Measurements from ENCODE around the gene NAA35.

Gene NAA35

DNA sequence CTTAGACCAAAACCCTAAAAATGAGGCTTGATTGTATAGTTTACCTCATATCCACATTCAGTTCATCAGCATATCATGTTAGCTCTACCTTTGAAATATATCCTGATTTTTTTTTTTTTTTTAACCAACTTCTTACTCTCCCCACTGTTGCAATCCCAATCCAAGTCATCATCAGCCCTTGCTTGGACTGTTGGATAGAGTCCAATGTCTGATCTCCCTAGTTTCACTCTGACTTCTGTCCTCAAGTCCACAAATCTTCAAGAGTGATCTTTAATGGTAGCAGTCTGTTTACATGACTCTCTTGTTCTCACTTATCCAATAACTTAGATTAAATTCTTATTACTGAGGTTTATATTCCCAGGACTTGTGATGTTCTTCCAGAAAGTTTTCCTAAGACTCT, 30.8 kb downstream of the NAA35 start:
- no peak for TF ChIP-seq FOXP2 (optimal IDR thresholded peaks at IDR 0.05; ENCODE audit: borderline replicate concordance, extremely low read depth, extremely low read length, insufficient read depth)
- TF ChIP-seq, protein P1, sequence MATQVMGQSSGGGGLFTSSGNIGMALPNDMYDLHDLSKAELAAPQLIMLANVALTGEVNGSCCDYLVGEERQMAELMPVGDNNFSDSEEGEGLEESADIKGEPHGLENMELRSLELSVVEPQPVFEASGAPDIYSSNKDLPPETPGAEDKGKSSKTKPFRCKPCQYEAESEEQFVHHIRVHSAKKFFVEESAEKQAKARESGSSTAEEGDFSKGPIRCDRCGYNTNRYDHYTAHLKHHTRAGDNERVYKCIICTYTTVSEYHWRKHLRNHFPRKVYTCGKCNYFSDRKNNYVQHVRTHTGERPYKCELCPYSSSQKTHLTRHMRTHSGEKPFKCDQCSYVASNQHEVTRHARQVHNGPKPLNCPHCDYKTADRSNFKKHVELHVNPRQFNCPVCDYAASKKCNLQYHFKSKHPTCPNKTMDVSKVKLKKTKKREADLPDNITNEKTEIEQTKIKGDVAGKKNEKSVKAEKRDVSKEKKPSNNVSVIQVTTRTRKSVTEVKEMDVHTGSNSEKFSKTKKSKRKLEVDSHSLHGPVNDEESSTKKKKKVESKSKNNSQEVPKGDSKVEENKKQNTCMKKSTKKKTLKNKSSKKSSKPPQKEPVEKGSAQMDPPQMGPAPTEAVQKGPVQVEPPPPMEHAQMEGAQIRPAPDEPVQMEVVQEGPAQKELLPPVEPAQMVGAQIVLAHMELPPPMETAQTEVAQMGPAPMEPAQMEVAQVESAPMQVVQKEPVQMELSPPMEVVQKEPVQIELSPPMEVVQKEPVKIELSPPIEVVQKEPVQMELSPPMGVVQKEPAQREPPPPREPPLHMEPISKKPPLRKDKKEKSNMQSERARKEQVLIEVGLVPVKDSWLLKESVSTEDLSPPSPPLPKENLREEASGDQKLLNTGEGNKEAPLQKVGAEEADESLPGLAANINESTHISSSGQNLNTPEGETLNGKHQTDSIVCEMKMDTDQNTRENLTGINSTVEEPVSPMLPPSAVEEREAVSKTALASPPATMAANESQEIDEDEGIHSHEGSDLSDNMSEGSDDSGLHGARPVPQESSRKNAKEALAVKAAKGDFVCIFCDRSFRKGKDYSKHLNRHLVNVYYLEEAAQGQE (IDR thresholded peaks at IDR 0.05; ENCODE audit: insufficient read depth in 1 of 2, low read depth in 2 of 2, low read length in 2 of 2): no peak
- no peak for TF ChIP-seq TAF1 (IDR thresholded peaks at IDR 0.05; ENCODE audit: borderline replicate concordance, insufficient read depth, low read length)
- no peak for TF ChIP-seq POLR2AphosphoS5 (IDR thresholded peaks at IDR 0.05; ENCODE audit: low read depth, low read length)
- TF ChIP-seq SIN3A (IDR thresholded peaks at IDR 0.05; ENCODE audit: borderline replicate concordance, insufficient read depth, low read length): no peak

DNA sequence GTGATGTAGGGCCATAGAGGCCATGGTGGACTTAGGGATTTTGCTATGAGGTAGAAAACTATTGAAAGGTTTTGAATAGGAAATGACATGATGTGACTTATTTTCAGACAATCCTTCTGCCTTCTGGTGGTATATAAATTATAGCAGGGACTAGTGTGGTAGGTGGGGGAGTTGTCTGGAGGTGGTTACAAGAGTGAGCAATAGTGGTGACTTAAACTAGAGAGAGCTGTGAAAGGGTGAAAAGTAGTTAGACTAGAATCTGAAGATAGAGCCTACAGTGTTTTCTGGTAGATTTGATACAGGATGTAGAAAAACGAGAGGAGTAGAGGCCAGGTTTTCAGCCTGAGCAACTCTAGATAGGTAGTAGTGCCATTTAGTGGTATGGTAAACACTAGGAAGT, 32.3 kb downstream of the NAA35 start:
- TF ChIP-seq FOXP2 (optimal IDR thresholded peaks at IDR 0.05; ENCODE audit: borderline replicate concordance, extremely low read depth, extremely low read length, insufficient read depth) (no peak), TAF1 (IDR thresholded peaks at IDR 0.05; ENCODE audit: borderline replicate concordance, insufficient read depth, low read length) (no peak), SIN3A (IDR thresholded peaks at IDR 0.05; ENCODE audit: borderline replicate concordance, insufficient read depth, low read length) (no peak), POLR2AphosphoS5 (IDR thresholded peaks at IDR 0.05; ENCODE audit: low read depth, low read length) (no peak)
- TF ChIP-seq, protein P1 (IDR thresholded peaks at IDR 0.05; ENCODE audit: insufficient read depth in 1 of 2, low read depth in 2 of 2, low read length in 2 of 2): no peak

DNA sequence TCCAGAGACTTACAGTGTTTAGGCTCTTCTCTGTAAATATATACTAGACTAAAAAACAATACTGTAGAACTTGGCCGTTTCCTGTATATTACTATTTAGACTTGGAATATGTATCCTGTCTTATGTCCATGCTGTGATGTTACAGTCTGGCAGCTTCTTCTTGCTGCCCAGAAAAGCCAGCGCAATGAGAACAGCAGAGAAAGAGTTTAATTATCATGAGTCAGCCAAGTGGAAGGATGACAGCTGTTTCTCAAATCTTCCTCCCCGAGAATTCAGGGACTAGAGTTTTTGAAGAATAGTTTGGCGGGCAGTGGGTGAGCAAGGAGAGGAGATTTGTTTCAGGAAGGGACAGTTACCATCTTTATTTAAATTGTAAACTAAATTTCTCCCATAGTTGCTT, 37.5 kb downstream of the NAA35 start:
- no peak for TF ChIP-seq SIN3A (IDR thresholded peaks at IDR 0.05; ENCODE audit: borderline replicate concordance, insufficient read depth, low read length)
- TF ChIP-seq POLR2AphosphoS5 (IDR thresholded peaks at IDR 0.05; ENCODE audit: low read depth, low read length): no peak
- no peak for TF ChIP-seq FOXP2 (optimal IDR thresholded peaks at IDR 0.05; ENCODE audit: borderline replicate concordance, extremely low read depth, extremely low read length, insufficient read depth)
- TF ChIP-seq TAF1 (IDR thresholded peaks at IDR 0.05; ENCODE audit: borderline replicate concordance, insufficient read depth, low read length): no peak
- TF ChIP-seq, protein P1 (IDR thresholded peaks at IDR 0.05; ENCODE audit: insufficient read depth in 1 of 2, low read depth in 2 of 2, low read length in 2 of 2): no peak

DNA sequence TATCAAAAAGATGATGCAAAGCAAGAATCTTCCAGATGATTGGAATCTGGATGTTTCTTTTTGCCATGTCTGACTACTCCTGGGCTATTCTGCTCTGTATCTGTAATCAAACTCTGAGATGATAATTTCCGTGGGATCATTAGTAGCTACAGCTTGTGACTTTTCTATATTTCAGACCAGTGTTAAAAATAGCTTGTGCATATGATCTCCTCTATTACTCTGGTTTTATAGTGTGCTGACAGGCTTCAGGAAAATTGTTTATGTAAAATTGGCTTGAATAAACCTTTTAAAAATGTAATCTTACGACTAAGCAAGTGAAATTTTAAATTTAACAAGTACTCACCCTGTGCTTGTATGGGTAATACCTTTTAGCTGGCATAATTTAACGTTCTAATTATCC, 40.4 kb downstream of the NAA35 start:
- TF ChIP-seq SIN3A (IDR thresholded peaks at IDR 0.05; ENCODE audit: borderline replicate concordance, insufficient read depth, low read length) (no peak), TAF1 (IDR thresholded peaks at IDR 0.05; ENCODE audit: borderline replicate concordance, insufficient read depth, low read length) (no peak), FOXP2 (optimal IDR thresholded peaks at IDR 0.05; ENCODE audit: borderline replicate concordance, extremely low read depth, extremely low read length, insufficient read depth) (no peak), POLR2AphosphoS5 (IDR thresholded peaks at IDR 0.05; ENCODE audit: low read depth, low read length) (no peak)
- TF ChIP-seq, protein P1 (IDR thresholded peaks at IDR 0.05; ENCODE audit: insufficient read depth in 1 of 2, low read depth in 2 of 2, low read length in 2 of 2): no peak

DNA sequence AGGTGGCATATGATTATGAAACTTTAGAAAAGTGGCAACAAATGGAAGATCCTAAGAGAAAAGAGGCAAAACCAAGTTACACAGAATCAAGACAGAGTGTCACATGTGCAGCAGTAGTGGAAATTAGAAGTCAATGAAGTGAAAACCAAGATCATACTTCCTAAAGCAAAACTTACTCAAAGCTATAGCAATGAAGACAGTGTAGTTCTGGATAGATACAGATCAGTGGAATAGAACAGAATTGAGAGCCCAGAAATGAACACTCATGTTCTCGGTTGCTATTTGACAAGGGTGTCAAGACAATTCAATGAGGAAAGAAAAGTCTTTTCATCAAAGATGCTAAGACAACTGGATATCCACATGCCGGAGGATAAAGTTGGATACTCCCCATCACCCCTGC, 43.5 kb downstream of the NAA35 start:
- TF ChIP-seq, protein P1 (IDR thresholded peaks at IDR 0.05; ENCODE audit: insufficient read depth in 1 of 2, low read depth in 2 of 2, low read length in 2 of 2): no peak
- TF ChIP-seq FOXP2 (optimal IDR thresholded peaks at IDR 0.05; ENCODE audit: borderline replicate concordance, extremely low read depth, extremely low read length, insufficient read depth): no peak
- no peak for TF ChIP-seq SIN3A (IDR thresholded peaks at IDR 0.05; ENCODE audit: borderline replicate concordance, insufficient read depth, low read length)
- no peak for TF ChIP-seq POLR2AphosphoS5 (IDR thresholded peaks at IDR 0.05; ENCODE audit: low read depth, low read length)
- TF ChIP-seq TAF1 (IDR thresholded peaks at IDR 0.05; ENCODE audit: borderline replicate concordance, insufficient read depth, low read length): no peak
